ENCODE results near the gene RABL3. TPM values are rescaled to one million over a fixed set of nuclear protein-coding genes. Genes with fewer than 3 reads are reported as not detected.
"Not testable (repeated sequence)": the region's sequence is repeated elsewhere in the genome, so short reads cannot be mapped to it uniquely, and the experiment has no call there.

RABL3 gene, protein sequence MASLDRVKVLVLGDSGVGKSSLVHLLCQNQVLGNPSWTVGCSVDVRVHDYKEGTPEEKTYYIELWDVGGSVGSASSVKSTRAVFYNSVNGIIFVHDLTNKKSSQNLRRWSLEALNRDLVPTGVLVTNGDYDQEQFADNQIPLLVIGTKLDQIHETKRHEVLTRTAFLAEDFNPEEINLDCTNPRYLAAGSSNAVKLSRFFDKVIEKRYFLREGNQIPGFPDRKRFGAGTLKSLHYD
- 10 to 100 TPM; 14.7 to 31.8 (median 25.0) TPM for total RNA-seq
- total RNA-seq (2013) = 27.5 TPM
- total RNA-seq = 18.0 to 70.8 (median 31.3) reads per million in 29 experiments

DNA sequence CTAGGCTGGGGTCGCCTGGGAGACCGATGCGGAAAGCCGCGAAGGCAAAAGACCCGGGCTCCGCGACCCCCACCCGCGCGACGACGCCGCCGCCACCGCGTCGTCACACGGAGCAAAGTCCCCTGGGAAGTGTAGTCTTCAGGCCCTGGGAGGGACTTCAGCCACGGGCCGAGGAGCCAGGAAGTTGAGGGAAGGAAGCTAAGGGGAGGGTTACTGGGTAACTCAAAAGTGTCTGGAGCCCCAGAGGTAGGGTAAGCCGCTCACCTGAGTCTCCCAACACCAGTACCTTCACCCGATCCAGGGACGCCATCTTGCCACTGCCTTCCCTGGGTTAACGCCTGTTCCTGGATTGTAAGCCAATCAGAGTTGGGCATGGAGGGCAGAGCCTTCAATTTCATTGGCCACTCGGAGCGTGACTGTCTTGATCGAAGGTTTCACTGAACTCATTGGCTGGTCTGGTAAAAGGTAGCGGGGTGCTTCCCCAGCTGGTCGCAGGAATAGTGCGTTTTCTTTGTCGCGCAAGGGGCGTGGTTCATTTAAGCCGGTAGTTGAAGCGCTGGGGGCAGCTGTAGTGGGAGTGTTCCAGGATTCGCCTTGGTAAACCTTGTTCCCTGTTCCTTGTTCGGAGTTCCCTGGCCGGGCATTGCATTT lies at the start of gene RABL3, which contains the start of gene GTF2E1:
RABL3 (minus strand) TSS at position 319 of the 651 bp plus-strand sequence; CDS start at position 310, 9 bp downstream.
GTF2E1 (plus strand) TSS at position 547 of the 651 bp plus-strand sequence. CDS start 7,809 bp downstream, outside the sequence.
- Mint-ChIP-seq H3K4me3 (peak within 1 kb of the TSS; percentile 87 to 95 (median 94)), H3K27me3 (no peaks in the 10 kb centered on the region), H3K9me3 (no peaks in the 10 kb centered on the region), H3K27ac (peak within 1 kb of the TSS; percentile 93 to 98), H3K36me3 (peaks cover 6% of the 10 kb centered on the region), H3K4me1 (peaks cover 37 to 49% (median 47%) of the 10 kb centered on the region in 3 donors)
- Histone ChIP-seq H3K27ac (ENCODE audit: low read length) (peak within 1 kb of the TSS; percentile 99), H3K9me3 (no peaks in the 10 kb centered on the region), H3K4me3 (ENCODE audit: control insufficient read depth in 1 of 2, extremely low read depth in 1 of 2, low read length in 1 of 2) (peak within 1 kb of the TSS; percentile 65 to 95), H3K4me1 (ENCODE audit: control insufficient read depth in 1 of 2, extremely low read depth in 1 of 2, insufficient read depth in 2 of 2, low read length in 2 of 2) (peaks cover 12 to 30% of the 10 kb centered on the region in 2 experiments), H3K36me3 (ENCODE audit: control insufficient read depth in 2 of 2, extremely low read depth in 1 of 2, insufficient read depth in 1 of 2, low read length in 1 of 2) (peaks cover 0 to 5% of the 10 kb centered on the region in 2 donors), H3K27me3 (replicated peaks in 1 of 2; ENCODE audit: control insufficient read depth in 2 of 2, extremely low read depth in 1 of 2, insufficient read depth in 2 of 2, low read length in 1 of 2) (no peaks in the 10 kb centered on the region)
- 0% methylated on average over 33 of the region's 39 CpGs for whole genome bisulfite sequencing (ENCODE audit: insufficient coverage)
- ChIA-PET CTCF (interaction anchor here in 1 of 2 donors (0.9 to 3.8 kb wide), 6 partner anchors 23 to 325 kb away, joined by 3 to 12 read pairs (median 8); partner anchors contain the start of gene NDUFB4), POLR2A (interaction anchor here (0.6 to 2.4 kb wide), 9 partner anchors 20 to 1447 kb away, joined by 3 to 13 read pairs (median 4); partner anchors contain the start of gene NDUFB4 (in 2 of the 2))
- DNase-seq (peak; percentile 91 to 99 (median 97)), ATAC-seq (replicated peaks in 1 of 4) (peak; percentile 95 to 98 (median 98))

DNA sequence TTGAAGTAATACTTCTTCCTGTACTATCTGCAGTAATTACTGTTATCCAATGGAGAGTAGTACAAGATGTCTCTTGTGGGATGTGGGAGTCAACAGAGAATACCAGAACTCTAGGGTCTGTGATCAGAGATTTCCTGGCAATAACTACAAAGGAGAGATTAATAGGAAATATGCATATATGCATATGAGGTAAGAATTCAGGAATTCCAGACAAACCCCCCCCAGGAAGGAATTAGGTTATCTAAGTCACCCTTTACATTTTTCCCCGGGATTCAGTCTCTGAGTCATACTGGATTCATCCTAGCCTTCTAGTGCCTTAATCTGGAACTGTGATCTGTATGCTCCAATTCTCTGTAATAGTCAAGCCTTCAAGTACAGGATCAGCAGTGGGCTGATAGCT lies 49.6 kb upstream of the RABL3 start:
- Mint-ChIP-seq H3K36me3 (no peaks in the 10 kb centered on the region), H3K4me1 (peaks cover 11 to 14% (median 11%) of the 10 kb centered on the region in 3 donors), H3K4me3 (no peak overlapping the region), H3K27me3 (no peaks in the 10 kb centered on the region), H3K27ac (no peak overlapping the region), H3K9me3 (no peaks in the 10 kb centered on the region)
- peaks cover 0 to under 1% of the 10 kb centered on the region in 2 experiments for H3K27me3 ChIP-seq (replicated peaks in 1 of 2; ENCODE audit: control insufficient read depth in 2 of 2, extremely low read depth in 1 of 2, insufficient read depth in 2 of 2, low read length in 1 of 2)
- ATAC-seq (replicated peaks in 1 of 4) (no peak), DNase-seq (no peak)
- ChIA-PET POLR2A (no interaction called here), CTCF (interaction anchor here (0.7 to 4.4 kb wide), 4 partner anchors 224 to 911 kb away, joined by 3 to 35 read pairs (median 16); no protein-coding TSS in a partner anchor)
- no peaks in the 10 kb centered on the region for H3K36me3 ChIP-seq (ENCODE audit: control insufficient read depth in 2 of 2, extremely low read depth in 1 of 2, insufficient read depth in 1 of 2, low read length in 1 of 2)
- no CpG with 5 or more reads among the region's 1 CpG for WGBS (ENCODE audit: insufficient coverage)
- no peak overlapping the region for H3K4me3 ChIP-seq (ENCODE audit: control insufficient read depth in 1 of 2, extremely low read depth in 1 of 2, low read length in 1 of 2)
- H3K9me3 ChIP-seq = no peaks in the 10 kb centered on the region
- H3K27ac ChIP-seq (ENCODE audit: low read length) = no peak overlapping the region
- peaks cover 0 to 2% of the 10 kb centered on the region in 2 experiments for H3K4me1 ChIP-seq (ENCODE audit: control insufficient read depth in 1 of 2, extremely low read depth in 1 of 2, insufficient read depth in 2 of 2, low read length in 2 of 2)

DNA sequence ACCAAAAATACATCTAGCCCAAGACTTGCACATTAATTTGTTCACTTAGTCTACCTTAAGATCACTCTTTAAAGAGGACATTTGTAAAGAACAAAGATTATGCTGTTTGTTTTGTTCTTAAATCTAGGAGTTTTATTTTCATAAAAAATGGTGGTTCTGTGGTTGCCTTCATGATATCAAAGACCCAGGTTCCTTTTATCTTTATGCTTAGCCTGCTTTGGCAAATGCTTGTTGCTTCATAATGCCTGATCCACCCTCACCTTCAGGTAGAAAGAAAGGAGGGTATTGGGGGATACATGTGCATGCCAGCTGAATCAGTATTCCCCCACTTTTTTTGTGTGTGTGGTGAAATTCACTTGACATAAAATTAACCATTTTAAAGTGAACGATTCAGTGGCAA lies 48.7 kb upstream of the RABL3 start:
- Histone ChIP-seq H3K27me3 (replicated peaks in 1 of 2; ENCODE audit: control insufficient read depth in 2 of 2, extremely low read depth in 1 of 2, insufficient read depth in 2 of 2, low read length in 1 of 2) (no peaks in the 10 kb centered on the region), H3K36me3 (ENCODE audit: control insufficient read depth in 2 of 2, extremely low read depth in 1 of 2, insufficient read depth in 1 of 2, low read length in 1 of 2) (no peaks in the 10 kb centered on the region), H3K9me3 (no peaks in the 10 kb centered on the region), H3K4me1 (ENCODE audit: control insufficient read depth in 1 of 2, extremely low read depth in 1 of 2, insufficient read depth in 2 of 2, low read length in 2 of 2) (peaks cover 0 to 2% of the 10 kb centered on the region in 2 experiments), H3K4me3 (ENCODE audit: control insufficient read depth in 1 of 2, extremely low read depth in 1 of 2, low read length in 1 of 2) (no peak overlapping the region), H3K27ac (ENCODE audit: low read length) (no peak overlapping the region)
- Mint-ChIP-seq H3K27ac (no peak overlapping the region), H3K36me3 (no peaks in the 10 kb centered on the region), H3K4me1 (peaks cover 11 to 14% (median 11%) of the 10 kb centered on the region in 3 donors), H3K4me3 (no peak overlapping the region), H3K9me3 (no peaks in the 10 kb centered on the region), H3K27me3 (no peaks in the 10 kb centered on the region)
- POLR2A ChIA-PET = no interaction called here
- no CpG with 5 or more reads among the region's 1 CpG for WGBS (ENCODE audit: insufficient coverage)
- CTCF ChIA-PET = interaction anchor here in 1 of 2 donors (2.2 kb wide), 1 partner anchor 230 kb away, joined by 5 read pairs; no protein-coding TSS in a partner anchor
- peak in 1 of 35 experiments; percentile 11 for DNase-seq
- ATAC-seq (replicated peaks in 1 of 4) = peak in 1 of 4 experiments; percentile 58

DNA sequence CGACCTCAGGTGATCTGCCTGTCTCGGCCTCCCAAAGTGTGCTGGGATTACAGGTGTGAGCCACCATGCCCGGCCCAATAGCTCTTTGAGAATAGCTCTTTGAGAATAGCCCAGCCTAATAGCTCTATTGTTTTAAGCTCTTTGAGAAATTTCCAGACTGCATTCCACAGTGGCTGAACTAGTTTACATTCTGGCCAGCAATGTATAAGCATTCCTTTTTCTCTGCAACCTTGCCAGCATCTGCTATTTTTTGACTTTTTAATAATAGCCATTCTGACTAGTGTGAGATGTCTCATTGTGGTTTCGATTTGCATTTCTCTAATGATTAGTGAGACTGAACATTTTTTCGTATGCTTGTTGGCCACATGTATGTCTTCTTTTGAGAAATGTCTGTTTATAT lies 43.5 kb upstream of the RABL3 start:
- 100% methylated on average over 2 of the region's 5 CpGs for WGBS (ENCODE audit: insufficient coverage)

DNA sequence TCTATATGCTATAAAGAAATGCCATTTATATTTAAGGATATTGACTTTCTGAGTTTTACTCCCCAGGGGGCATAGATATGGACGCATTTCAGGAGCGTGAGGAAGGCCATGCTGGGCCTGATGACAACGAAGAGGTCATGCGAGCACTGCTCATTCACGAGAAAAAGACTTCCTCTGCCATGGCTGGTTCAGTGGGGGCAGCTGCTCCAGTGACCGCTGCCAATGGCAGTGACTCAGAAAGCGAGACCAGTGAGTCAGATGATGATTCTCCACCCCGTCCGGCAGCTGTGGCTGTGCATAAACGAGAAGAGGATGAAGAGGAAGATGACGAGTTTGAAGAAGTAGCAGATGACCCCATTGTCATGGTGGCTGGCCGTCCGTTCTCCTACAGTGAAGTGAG lies 38.7 kb upstream of the RABL3 start:
- H3K4me3 ChIP-seq (ENCODE audit: control insufficient read depth in 1 of 2, extremely low read depth in 1 of 2, low read length in 1 of 2) = no peak overlapping the region
- Mint-ChIP-seq H3K9me3 (no peaks in the 10 kb centered on the region), H3K36me3 (peaks cover 38% of the 10 kb centered on the region), H3K27me3 (no peaks in the 10 kb centered on the region), H3K4me3 (no peak overlapping the region), H3K27ac (no peak overlapping the region), H3K4me1 (peaks cover 0 to 7% (median 0%) of the 10 kb centered on the region in 3 donors)
- ChIA-PET POLR2A (interaction anchor here in 1 of 2 donors (0.6 kb wide), 1 partner anchor 71 kb away, joined by 3 read pairs; no protein-coding TSS in a partner anchor), CTCF (interaction anchor here (0.8 to 1.6 kb wide), 2 partner anchors 14 kb away, joined by 3 to 5 read pairs; no protein-coding TSS in a partner anchor)
- H3K4me1 ChIP-seq (ENCODE audit: control insufficient read depth in 1 of 2, extremely low read depth in 1 of 2, insufficient read depth in 2 of 2, low read length in 2 of 2) = no peaks in the 10 kb centered on the region
- no peak overlapping the region for H3K27ac ChIP-seq (ENCODE audit: low read length)
- DNase-seq = no peak
- no peaks in the 10 kb centered on the region for H3K27me3 ChIP-seq (replicated peaks in 1 of 2; ENCODE audit: control insufficient read depth in 2 of 2, extremely low read depth in 1 of 2, insufficient read depth in 2 of 2, low read length in 1 of 2)
- H3K36me3 ChIP-seq (ENCODE audit: control insufficient read depth in 2 of 2, extremely low read depth in 1 of 2, insufficient read depth in 1 of 2, low read length in 1 of 2) = peaks cover 0 to 25% of the 10 kb centered on the region in 2 donors
- WGBS (ENCODE audit: insufficient coverage) = 82% methylated on average over 12 of the region's 13 CpGs
- H3K9me3 ChIP-seq = no peaks in the 10 kb centered on the region
- ATAC-seq (replicated peaks in 1 of 4) = no peak

More for the DNA sequence above, 43.5 kb upstream of the RABL3 start:
- not testable (repeated sequence) for H3K27ac Mint-ChIP-seq; H3K9me3 ChIP-seq; H3K4me1 ChIP-seq (ENCODE audit: control insufficient read depth in 1 of 2, extremely low read depth in 1 of 2, insufficient read depth in 2 of 2, low read length in 2 of 2); H3K4me3 Mint-ChIP-seq; H3K27ac ChIP-seq (ENCODE audit: low read length); H3K9me3 Mint-ChIP-seq; DNase-seq; H3K4me3 ChIP-seq (ENCODE audit: control insufficient read depth in 1 of 2, extremely low read depth in 1 of 2, low read length in 1 of 2); H3K4me1 Mint-ChIP-seq; H3K27me3 Mint-ChIP-seq; ATAC-seq (replicated peaks in 1 of 4); H3K27me3 ChIP-seq (replicated peaks in 1 of 2; ENCODE audit: control insufficient read depth in 2 of 2, extremely low read depth in 1 of 2, insufficient read depth in 2 of 2, low read length in 1 of 2)
- ChIA-PET CTCF (interaction anchor here (0.8 to 1.0 kb wide), 2 partner anchors 9 to 233 kb away, joined by 3 read pairs; no protein-coding TSS in a partner anchor), POLR2A (interaction anchor here in 1 of 2 donors (0.6 kb wide), 1 partner anchor 185 kb away, joined by 6 read pairs; no protein-coding TSS in a partner anchor)
- peaks cover 17% of the 10 kb centered on the region for H3K36me3 Mint-ChIP-seq
- H3K36me3 ChIP-seq (ENCODE audit: control insufficient read depth in 2 of 2, extremely low read depth in 1 of 2, insufficient read depth in 1 of 2, low read length in 1 of 2) = peaks cover 0 to 12% of the 10 kb centered on the region in 2 donors

DNA sequence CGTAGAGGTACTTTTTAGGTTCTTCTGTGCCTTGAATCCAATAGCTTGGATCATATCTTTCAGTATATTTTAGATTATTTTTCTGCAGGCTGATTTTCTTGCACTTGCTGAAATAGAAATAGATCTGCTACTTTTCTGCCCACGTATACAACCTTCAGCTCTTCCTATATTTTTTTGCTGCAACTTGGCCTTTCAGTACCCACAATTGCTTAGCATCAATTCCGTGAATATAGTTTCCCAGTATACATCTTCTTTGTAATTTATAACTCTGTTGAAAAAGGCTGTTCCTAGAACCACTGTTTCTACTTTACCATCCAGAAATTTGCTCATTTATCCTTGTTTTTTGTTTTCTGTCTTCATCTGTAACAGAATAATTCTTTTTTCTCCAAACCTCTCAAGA lies 36.5 kb upstream of the RABL3 start:
- Mint-ChIP-seq H3K4me1 (peaks cover 0 to 7% (median 0%) of the 10 kb centered on the region in 3 donors), H3K27ac (peak overlapping the region in 1 of 2 donors; percentile 35), H3K4me3 (no peak overlapping the region), H3K9me3 (no peaks in the 10 kb centered on the region), H3K36me3 (peaks cover 31% of the 10 kb centered on the region), H3K27me3 (no peaks in the 10 kb centered on the region)
- DNase-seq = no peak
- H3K36me3 ChIP-seq (ENCODE audit: control insufficient read depth in 2 of 2, extremely low read depth in 1 of 2, insufficient read depth in 1 of 2, low read length in 1 of 2) = peaks cover 0 to 30% of the 10 kb centered on the region in 2 donors
- no peak overlapping the region for H3K4me3 ChIP-seq (ENCODE audit: control insufficient read depth in 1 of 2, extremely low read depth in 1 of 2, low read length in 1 of 2)
- ChIA-PET POLR2A (no interaction called here), CTCF (interaction anchor here in 1 of 2 donors (0.6 to 0.8 kb wide), 2 partner anchors 16 to 21 kb away, joined by 3 to 18 read pairs; no protein-coding TSS in a partner anchor)
- no CpG with 5 or more reads among the region's 3 CpGs for WGBS (ENCODE audit: insufficient coverage)
- H3K27me3 ChIP-seq (replicated peaks in 1 of 2; ENCODE audit: control insufficient read depth in 2 of 2, extremely low read depth in 1 of 2, insufficient read depth in 2 of 2, low read length in 1 of 2) = no peaks in the 10 kb centered on the region
- no peak overlapping the region for H3K27ac ChIP-seq (ENCODE audit: low read length)
- H3K9me3 ChIP-seq = no peaks in the 10 kb centered on the region
- no peak for ATAC-seq (replicated peaks in 1 of 4)
- no peaks in the 10 kb centered on the region for H3K4me1 ChIP-seq (ENCODE audit: control insufficient read depth in 1 of 2, extremely low read depth in 1 of 2, insufficient read depth in 2 of 2, low read length in 2 of 2)
